Transverse colon (tissue), 4 donors: Measurements from ENCODE around the gene NOM1. TPM values are rescaled to one million over a fixed set of nuclear protein-coding genes. Genes with fewer than 3 reads are reported as not detected.

Source experiments
- DNase-seq: peaks from one replicate; pipeline ENCODE4 v3.0.0-alpha.2; 2019
- H3K27ac ChIP-seq, 4 donors: fragments of 200-600 bp; sonication (generic); 2 replicates each; pipeline ENCODE4 v1.5.1; 2016 to 2018; ENCODE audit warnings: inconsistent platforms in 4 of 4
- H3K27me3 ChIP-seq: fragments of 200-600 bp; sonication (generic); 2 replicates; pipeline ENCODE4 v1.5.1; 2017; ENCODE audit warnings: inconsistent platforms
- H3K36me3 ChIP-seq, 4 donors: fragments of 200-600 bp; sonication (generic); 2 replicates each; pipeline ENCODE4 v1.5.1; 2017 to 2019; ENCODE audit warnings: inconsistent platforms in 4 of 4
- H3K4me1 ChIP-seq, 4 donors: fragments of 200-600 bp; sonication (generic); 2 replicates each; pipeline ENCODE4 v1.5.1; 2017 to 2020; ENCODE audit warnings: inconsistent platforms in 4 of 4
- H3K4me3 ChIP-seq, 4 donors: fragments of 200-600 bp; sonication (generic); 1 replicate in 1 of 4; 2 replicates in 3 of 4; pipeline versions ENCODE4 v1.5.1 to v1.6.1; 2017 to 2019; ENCODE audit warnings: inconsistent platforms in 4 of 4
- H3K9me3 ChIP-seq, 2 donors: fragments of 200-600 bp; sonication (generic); 2 replicates each; pipeline ENCODE4 v1.5.1; 2017 to 2019; ENCODE audit warnings: inconsistent platforms in 2 of 2
- EP300 ChIP-seq: sonication (generic); formaldehyde crosslinking; IDR thresholded peaks from one replicate; pipeline ENCODE4 v1.6.1; 2017; ENCODE audit warnings: antibody characterized with exemption, low read depth
- POLR2A ChIP-seq: fragments of 450-650 bp; IDR thresholded peaks from one replicate; pipeline ENCODE4 v1.6.1; 2016; ENCODE audit warnings: antibody characterized with exemption, mild to moderate bottlenecking, moderate library complexity
- POLR2AphosphoS5 ChIP-seq, 3 donors: sonication (generic); formaldehyde crosslinking; IDR thresholded peaks; one replicate each; pipeline ENCODE4 v1.6.1; 2016; ENCODE audit warnings: antibody characterized with exemption in 3 of 3
- WGBS, 2 donors: methylation state at CpG; one replicate each; pipeline ENCODE4 v1.1.5; 2018; ENCODE audit warnings: low coverage in 1 of 2; 5-methylcytosine and 5-hydroxymethylcytosine counted together
- in situ Hi-C, 4 donors: fragments of 200-750 bp; cut with MboI; loops; one replicate each; pipeline versions ENCODE4 v1.15.0 to v1.15.1; 2017; ENCODE audit warnings: low sequenced_read_pairs in 3 of 4, low pct_ligation_motif_present in 1 of 4, low pct_unique_long_range_greater_than_20kb in 1 of 4
- intact Hi-C: fragments of 100-400 bp; cut with DNase I; formaldehyde crosslinking; loops from one replicate; pipeline ENCODE4 v1.15.1; 2023; ENCODE audit warnings: low total_unique reads
- total RNA-seq, 4 donors: library from RNA; depleted of rRNA; stranded (reverse); fragments of >200 nt; gene quantifications; one replicate each; pipeline ENCODE4 v1.1.0, GENCODE V29; 2016
- TF ChIP-seq, protein P1 (sequence below), 5 experiments: fragments of 200-600 bp in 3 of 5; fragments of 450-650 bp in 2 of 5; sonication (generic) in 3 of 5; IDR thresholded peaks; 1 replicate in 2 of 5; 2 replicates in 3 of 5; pipeline ENCODE4 v1.5.1; 2016 to 2017; ENCODE audit warnings: antibody characterized with exemption in 5 of 5, inconsistent platforms in 3 of 5, mild to moderate bottlenecking in 2 of 5, moderate library complexity in 1 of 5

The NOM1 gene
- total RNA-seq, 4 donors from 2014 or later = 6.6 to 22.4 (median 15.2) TPM

DNA sequence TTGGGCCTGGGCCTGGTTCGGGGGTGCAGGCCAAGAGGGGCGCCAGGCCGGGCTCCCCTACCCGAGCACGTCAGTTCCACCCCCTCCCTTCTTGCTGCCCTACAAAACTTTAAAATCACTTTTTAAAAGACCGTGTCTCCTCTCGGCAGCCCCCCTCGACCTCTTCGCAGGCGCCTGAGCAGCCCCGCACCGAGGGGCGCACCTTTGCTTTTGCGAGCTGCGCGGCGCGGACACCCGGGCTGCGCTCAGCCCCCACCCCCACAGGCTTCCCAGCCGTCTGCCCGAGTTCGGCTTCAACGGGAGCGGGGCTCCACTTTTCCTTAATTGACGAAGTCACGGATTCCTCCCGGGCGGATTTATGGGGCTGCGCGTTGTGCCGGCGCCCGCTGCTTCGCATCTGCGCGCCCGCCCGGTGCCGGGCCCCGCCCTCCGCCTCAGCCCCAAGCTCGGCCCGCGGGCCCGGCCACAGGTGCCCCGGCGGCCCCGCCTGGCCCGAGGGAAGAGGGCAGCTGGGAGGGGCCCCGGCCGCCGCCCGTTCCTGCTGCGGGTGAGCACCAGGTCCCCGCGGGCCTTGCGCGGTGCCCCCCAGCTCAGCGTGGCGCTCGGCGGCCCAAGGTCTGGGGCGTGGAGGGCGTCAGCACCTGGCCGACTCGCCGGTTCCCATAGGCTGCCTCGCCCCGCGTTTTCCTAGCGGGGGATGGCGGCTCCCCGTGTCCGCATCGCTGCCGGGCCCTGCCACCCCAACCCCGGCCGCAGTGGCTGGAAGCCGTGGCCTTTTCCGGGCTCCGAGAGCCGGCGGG is 71.8 kb downstream of the NOM1 start:
- H3K27ac ChIP-seq = no peak overlapping the region
- TF ChIP-seq POLR2A = no peak
- TF ChIP-seq, protein P1, sequence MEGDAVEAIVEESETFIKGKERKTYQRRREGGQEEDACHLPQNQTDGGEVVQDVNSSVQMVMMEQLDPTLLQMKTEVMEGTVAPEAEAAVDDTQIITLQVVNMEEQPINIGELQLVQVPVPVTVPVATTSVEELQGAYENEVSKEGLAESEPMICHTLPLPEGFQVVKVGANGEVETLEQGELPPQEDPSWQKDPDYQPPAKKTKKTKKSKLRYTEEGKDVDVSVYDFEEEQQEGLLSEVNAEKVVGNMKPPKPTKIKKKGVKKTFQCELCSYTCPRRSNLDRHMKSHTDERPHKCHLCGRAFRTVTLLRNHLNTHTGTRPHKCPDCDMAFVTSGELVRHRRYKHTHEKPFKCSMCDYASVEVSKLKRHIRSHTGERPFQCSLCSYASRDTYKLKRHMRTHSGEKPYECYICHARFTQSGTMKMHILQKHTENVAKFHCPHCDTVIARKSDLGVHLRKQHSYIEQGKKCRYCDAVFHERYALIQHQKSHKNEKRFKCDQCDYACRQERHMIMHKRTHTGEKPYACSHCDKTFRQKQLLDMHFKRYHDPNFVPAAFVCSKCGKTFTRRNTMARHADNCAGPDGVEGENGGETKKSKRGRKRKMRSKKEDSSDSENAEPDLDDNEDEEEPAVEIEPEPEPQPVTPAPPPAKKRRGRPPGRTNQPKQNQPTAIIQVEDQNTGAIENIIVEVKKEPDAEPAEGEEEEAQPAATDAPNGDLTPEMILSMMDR (IDR thresholded peaks at IDR 0.05) = no peak
- TF ChIP-seq POLR2AphosphoS5 (IDR thresholded peaks at IDR 0.05) = no peak
- TF ChIP-seq EP300 = no peak
- no peaks in the 10 kb centered on the region for H3K36me3 ChIP-seq
- 6% methylated on average over 31 of the region's 84 CpGs; no CpG with 5 or more reads in 1 of the 2 donors for WGBS, 2 donors
- H3K9me3 ChIP-seq = no peaks in the 10 kb centered on the region
- H3K4me3 ChIP-seq = peak overlapping the region in 2 of 4 donors; percentile 20 to 42
- no peak for DNase-seq
- peaks cover 15 to 51% (median 32%) of the 10 kb centered on the region in 4 donors for H3K4me1 ChIP-seq
- in situ Hi-C loops (no loop called here), intact Hi-C loops (no loop called here)
- peaks cover 100% of the 10 kb centered on the region for H3K27me3 ChIP-seq

GRCh38 chr7:157021871-157022680 is 72.6 kb downstream of the NOM1 start:
- Histone ChIP-seq H3K9me3 (no peaks in the 10 kb centered on the region), H3K4me1 (peaks cover 15 to 51% (median 32%) of the 10 kb centered on the region in 4 donors), H3K27ac (no peak overlapping the region), H3K36me3 (no peaks in the 10 kb centered on the region), H3K27me3 (peaks cover 100% of the 10 kb centered on the region), H3K4me3 (peak overlapping the region in 1 of 4 donors; percentile 42)
- intact Hi-C loops (no loop called here), in situ Hi-C loops (no loop called here)
- TF ChIP-seq POLR2A = no peak
- TF ChIP-seq, protein P1 (IDR thresholded peaks at IDR 0.05) = no peak
- TF ChIP-seq EP300 = no peak
- TF ChIP-seq POLR2AphosphoS5 (IDR thresholded peaks at IDR 0.05) = no peak
- DNase-seq = no peak
- WGBS, 2 donors = 9% methylated on average over 30 of the region's 30 CpGs; no CpG with 5 or more reads in 1 of the 2 donors

Other genes starting within 250 kb of the NOM1 start
- 10 to 100 TPM; 16.7 to 78.1 (median 67.4) TPM for gene LMBR1, start 56.5 kb upstream of the NOM1 start, total RNA-seq
- 10 to 100 TPM; 11.7 to 23.2 (median 13.1) TPM for gene MNX1, start 61.0 kb downstream of the NOM1 start, total RNA-seq
- gene UBE3C, start 189.2 kb downstream of the NOM1 start, total RNA-seq = 10 to 100 TPM; 47.9 to 91.8 (median 66.2) TPM